KBM-7 (cell line): ENCODE measurements around the gene CDH4.

Experiments
- DNase-seq: peaks from one replicate; pipeline ENCODE4 v3.0.0-alpha.2; 2015
- in situ Hi-C: fragments of 300-500 bp; cut with MboI; formaldehyde crosslinking; loops from 2 replicates; pipeline ENCODE4 v1.14.3; 2020; ENCODE audit warnings: low sequenced_read_pairs, low pct_unique_long_range_greater_than_20kb, mixed read lengths

The CDH4 gene

GRCh38 chr20:61889659-61890058 is 637.6 kb downstream of the CDH4 start:
- no peak for DNase-seq
- in situ Hi-C loops: no loop called here

DNA sequence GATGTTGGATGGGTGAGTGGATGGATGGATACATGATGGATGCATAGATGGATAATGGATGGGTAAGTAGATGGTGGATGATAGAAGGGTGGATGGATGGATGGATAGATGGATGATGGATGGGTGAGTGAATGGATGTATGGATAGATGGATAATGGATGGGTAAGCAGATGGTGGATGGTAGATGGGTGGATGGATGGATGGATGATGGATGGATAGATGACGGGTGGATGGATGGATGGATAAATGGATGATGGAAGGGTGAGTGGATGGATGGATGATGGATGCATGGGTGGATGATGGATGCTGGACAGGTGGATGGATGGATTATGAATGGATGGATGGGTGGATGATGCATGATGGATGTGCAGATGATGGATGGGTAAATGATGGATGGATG is 638.1 kb downstream of the CDH4 start:
- DNase-seq: no peak
- in situ Hi-C loops: no loop called here

DNA sequence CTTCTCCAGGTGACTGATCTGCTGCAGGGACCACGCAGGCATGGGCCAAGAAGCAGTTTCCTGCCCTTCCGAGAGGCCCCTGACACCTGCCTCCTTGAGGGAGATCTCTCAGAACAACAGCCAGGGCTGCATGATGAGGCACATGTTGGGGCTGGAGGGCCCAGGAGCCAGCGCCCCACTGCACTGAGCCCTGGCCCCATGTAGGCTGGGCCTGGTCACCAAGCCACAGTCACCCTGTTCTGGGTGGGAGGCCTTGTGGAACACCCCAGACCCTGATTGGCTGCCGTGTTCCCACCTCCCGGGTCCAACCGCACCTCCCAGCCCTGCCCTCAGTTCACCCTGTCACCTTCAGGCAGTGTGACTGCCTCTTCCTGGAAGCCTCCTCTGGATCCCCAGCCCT is 639.4 kb downstream of the CDH4 start:
- in situ Hi-C loops: no loop called here
- no peak for DNase-seq

DNA sequence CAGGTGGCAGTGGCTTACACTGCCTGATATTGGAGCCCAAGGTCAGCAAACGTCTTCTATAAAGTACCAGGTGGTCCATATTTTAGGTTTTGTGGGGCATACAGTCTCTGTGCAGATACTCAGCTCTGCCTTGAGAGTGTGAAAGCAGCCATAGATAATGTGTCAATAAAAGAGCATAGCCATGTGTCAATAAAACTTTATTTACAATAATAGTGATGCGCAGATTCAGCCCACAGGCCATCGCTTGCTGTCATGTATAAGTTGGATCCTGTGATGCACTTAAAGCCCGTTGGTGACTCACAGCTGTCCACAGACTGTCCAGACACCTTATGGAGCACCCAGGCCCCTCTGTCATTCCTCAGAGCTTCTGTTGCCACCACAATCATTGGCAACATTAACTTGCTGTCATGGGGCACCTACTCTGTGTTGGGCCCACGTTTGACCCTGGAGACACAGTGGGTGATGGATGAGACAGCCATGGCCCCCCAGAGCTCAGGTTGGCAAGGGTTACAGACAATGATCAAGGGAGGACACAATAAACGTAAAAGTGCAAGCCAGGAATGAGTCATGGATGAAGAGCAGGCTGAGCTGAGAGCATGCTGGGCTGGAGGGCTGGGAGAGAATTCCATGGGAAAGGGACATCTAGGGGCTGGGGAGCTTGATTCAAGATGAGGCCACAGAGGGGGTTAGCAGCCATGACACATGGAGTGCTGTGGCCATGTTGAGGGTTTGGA is 640.0 kb downstream of the CDH4 start:
- DNase-seq: no peak
- in situ Hi-C loops: no loop called here

GRCh38 chr20:61895016-61895415 is 643.0 kb downstream of the CDH4 start:
- DNase-seq: no peak
- in situ Hi-C loops: no loop called here

- DNase-seq: no peak
- in situ Hi-C loops: no loop called here
These were observed 643.6 kb downstream of the CDH4 start for GRCh38 chr20:61895686-61896057.

DNA sequence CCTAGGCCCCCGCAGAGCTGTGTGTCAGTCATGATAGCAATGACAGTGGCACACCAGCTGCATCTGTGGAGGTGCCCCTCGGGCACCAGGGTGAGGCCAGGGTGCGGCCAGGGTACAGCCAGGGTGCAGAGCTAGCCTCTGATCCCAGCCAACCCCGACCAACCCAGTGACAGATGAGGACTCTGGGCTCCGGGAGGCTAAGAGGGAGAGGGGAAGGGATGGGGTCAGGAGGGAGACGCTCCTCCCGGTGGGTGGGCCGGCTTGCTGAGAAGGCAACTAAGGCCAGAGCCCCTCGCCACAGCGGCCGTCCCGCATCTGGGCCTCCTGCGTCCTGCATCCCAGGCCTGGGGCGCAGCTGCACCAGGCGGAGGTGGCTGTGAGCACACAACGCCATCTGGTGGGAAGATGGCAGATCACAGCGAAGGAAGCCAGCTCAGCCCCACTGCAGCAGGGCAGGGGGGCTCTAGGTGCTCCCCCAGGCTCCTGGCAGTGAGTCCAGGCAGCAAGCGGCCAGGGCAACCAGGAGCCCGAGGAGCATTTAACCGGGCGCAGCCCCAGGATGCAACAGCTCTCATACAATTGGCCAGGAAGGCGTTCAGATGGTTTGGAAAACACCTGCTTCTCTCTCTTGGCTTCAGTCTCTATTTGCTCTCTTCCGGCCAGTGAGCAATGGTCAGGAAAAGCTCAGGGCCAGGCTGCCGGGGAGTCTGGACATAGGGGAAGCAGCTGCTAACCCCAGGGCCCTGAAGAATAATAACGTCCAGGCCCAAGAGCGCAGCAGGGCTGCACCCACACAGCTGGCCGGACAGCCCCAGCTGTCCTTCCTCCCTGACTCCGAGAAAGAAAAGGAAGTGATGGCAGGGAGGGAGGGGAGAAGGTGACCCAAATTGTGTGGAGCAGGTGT is 644.2 kb downstream of the CDH4 start:
- peak; percentile 41 for DNase-seq
- in situ Hi-C loops: no loop called here

- no peak for DNase-seq
- in situ Hi-C loops: no loop called here
These were observed 645.6 kb downstream of the CDH4 start for GRCh38 chr20:61897401-61898295.

DNA sequence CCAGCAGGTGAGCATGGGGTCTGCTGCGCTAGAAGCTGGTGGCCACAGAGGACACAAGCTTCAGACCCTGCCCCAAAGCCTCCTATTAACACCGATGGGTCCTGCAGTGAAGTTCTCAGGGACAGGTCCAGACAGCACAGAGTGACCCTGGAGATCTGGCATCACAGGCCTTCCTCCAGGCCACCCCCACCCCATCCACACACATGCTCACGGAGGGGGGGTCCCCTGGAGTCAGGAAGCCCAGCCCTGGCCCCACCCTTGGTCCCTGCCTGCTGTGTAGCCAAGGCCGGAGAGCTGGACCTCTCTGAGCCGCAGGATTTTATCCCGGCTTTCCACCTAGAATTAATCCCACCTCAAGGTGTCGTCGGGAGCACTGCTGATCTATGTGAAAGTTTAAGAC is 646.3 kb downstream of the CDH4 start:
- in situ Hi-C loops: no loop called here
- DNase-seq: no peak

GRCh38 chr20:61900011-61900944 is 648.2 kb downstream of the CDH4 start:
- no peak for DNase-seq
- in situ Hi-C loops: no loop called here

DNA sequence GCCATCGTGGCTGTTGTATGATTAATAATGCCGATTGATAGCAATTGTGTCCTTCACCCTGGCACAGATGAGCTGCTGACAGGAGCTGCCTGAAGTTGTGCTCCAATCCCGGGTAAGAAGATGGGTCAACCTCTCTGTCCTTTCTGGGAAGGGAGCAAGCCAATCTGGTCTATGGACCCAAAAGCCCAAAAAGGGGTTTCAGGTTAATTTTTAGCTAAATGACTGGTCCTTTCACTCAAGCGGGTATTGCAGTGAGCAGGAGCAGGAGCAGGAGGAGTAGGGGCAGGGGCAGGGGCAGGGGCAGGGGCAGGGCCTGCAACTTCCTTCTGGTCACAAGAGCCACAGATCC is 648.9 kb downstream of the CDH4 start:
- no peak for DNase-seq

GRCh38 chr20:61901392-61902220 is 649.5 kb downstream of the CDH4 start:
- in situ Hi-C loops: no loop called here
- DNase-seq: peak; percentile 11

More for the DNA sequence above, 648.9 kb downstream of the CDH4 start:
- in situ Hi-C loops: no loop called here

GRCh38 chr20:61902221-61902869 is 650.3 kb downstream of the CDH4 start:
- in situ Hi-C loops: no loop called here
- DNase-seq: no peak

GRCh38 chr20:61903575-61904340 is 651.7 kb downstream of the CDH4 start:
- in situ Hi-C loops: no loop called here

GRCh38 chr20:61904456-61904855 is 652.4 kb downstream of the CDH4 start:
- in situ Hi-C loops: no loop called here
- DNase-seq: no peak

More at GRCh38 chr20:61903575-61904340, 651.7 kb downstream of the CDH4 start:
- DNase-seq: no peak

GRCh38 chr20:61905781-61906523 is 653.9 kb downstream of the CDH4 start:
- in situ Hi-C loops: no loop called here
- DNase-seq: no peak
